Left renal cortex interstitium (tissue), 4 donors: Measurements from ENCODE around the gene PCBP1. TPM values are rescaled to one million over a fixed set of nuclear protein-coding genes. Genes with fewer than 3 reads are reported as not detected.
"Not testable (repeated sequence)": the region's sequence is repeated elsewhere in the genome, so short reads cannot be mapped to it uniquely, and the experiment has no call there.

ENCODE experiments used
- DNase-seq, 4 donors: peaks; one replicate each; pipeline ENCODE4 v3.0.0-alpha.2; 2013; ENCODE audit warnings: low read depth in 4 of 4, low spot score in 2 of 4, missing footprints in 1 of 4
- polyA plus RNA-seq, 4 donors: library from polyadenylated mRNA; unstranded; fragments of 120-200 nt; gene quantifications; one replicate each; pipeline ENCODE4 v1.2.1, GENCODE V29; 2013; ENCODE audit not compliant: insufficient read length in 4 of 4

The PCBP1 gene
- polyA plus RNA-seq, 4 donors, result 250 to 363 (median 301) TPM

GRCh38 chr2:70095720-70096670, 8.7 kb downstream of the PCBP1 start:
- DNase-seq, result no peak

- no peak for DNase-seq
Observed at GRCh38 chr2:70098032-70098431, 10.8 kb downstream of the PCBP1 start.

DNA sequence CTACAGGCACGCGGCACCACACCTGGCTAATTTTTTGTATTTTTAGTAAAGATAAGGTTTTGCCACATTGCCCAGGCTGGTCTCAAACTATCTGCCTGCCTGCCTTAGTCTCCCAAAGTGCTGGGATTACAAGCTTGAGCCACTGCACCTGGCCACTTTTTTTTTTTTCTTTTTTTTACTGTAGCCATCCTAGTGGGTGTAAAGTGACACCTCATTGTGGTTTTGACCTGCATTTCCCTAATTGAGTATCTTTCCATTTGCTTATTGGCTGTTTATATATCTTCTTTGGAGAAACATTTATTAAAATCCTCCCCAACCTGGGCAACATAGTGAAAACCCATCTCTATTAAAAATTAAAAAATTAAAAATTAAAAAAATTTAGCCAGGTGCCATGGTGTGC, 12.0 kb downstream of the PCBP1 start:
- no peak for DNase-seq

- DNase-seq, result no peak
Observed at GRCh38 chr2:70101174-70101573, 13.9 kb downstream of the PCBP1 start.

DNA sequence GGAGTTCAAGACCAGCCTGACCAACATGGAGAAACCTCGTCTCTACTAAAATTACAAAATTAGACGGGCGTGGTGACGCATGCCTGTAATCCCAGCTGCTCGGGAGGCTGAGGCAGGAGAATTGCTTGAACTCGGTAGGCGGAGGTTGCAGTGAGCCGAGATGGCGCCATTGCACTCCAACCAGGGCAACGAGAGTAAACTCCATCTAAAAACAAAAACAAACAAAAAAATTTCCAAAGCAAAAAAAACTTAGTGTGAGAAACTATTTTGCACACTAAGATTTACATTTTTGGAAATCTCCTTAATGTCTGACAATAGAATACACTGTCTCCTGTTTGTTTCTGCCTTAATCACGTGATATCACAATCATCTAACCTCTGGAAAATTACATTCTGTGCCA, 14.4 kb downstream of the PCBP1 start:
- not testable (repeated sequence) for DNase-seq

- DNase-seq, result not testable (repeated sequence)
Observed at GRCh38 chr2:70102323-70102905, 15.1 kb downstream of the PCBP1 start.

- no peak for DNase-seq
Observed at GRCh38 chr2:70103531-70104061, 16.3 kb downstream of the PCBP1 start.

DNA sequence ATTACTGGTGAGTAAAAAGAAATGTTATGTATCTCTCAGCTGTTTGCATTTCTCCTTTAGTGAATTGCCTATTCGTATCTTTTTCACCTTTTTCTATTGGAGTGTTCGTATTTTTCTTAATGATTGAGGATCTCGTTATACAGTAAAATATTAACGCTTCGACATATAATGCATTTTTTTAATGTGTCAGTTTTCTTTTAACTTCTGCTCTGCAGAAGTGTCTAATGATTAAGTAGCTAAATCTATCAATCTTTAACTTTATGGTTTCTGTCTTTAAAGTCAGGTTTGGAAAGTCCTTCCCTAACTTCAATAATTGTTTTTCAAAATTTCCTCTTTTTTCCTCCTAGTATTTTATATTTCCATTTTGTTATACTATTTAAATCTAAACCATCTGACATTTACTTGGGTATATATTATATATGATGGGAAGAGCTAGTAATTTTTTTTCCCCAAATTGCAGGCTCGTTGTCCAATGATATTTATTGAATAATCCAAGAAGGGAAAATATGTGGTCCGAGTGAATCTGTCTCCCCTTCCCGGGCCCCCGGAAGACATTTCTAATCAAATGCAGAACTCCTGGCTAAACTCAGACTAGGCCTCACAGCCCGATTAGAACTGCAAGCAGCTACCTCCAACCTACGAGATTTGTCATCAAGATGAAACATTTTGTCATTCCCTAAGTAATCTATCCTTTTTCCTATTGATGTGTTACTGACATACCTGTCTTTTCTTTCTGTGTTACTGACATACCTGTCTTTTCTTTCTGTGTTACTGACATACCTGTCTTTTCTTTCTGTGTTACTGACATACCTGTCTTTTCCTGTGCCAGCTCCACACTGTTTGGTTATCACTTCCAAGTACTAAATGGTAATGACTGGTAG, 17.2 kb downstream of the PCBP1 start:
- DNase-seq, result peak in 1 of 4 donors; percentile 84

GRCh38 chr2:70106138-70106537, 18.9 kb downstream of the PCBP1 start:
- DNase-seq, result not testable (repeated sequence)

DNA sequence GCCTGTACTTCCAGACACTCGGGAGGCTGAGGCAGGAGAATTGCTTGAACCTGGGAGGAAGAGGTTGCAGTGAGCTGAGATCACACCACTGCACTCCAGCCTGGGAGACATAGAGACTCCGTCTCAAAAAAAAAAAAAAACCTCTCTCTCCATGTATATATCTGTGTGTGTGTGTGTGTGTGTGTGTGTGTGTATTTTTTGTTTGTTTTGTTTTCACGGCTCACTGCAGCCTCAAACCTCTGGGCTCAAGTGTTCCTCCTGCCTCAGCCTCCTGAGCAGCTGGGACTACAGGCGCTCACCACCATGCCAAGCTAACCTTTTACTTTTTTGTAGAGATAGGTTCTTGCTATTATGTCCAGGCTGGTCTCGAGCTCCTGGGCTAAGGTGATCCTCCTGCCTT, 23.1 kb downstream of the PCBP1 start:
- DNase-seq, result not testable (repeated sequence)

GRCh38 chr2:70111752-70112591, 24.7 kb downstream of the PCBP1 start:
- DNase-seq, result no peak

- DNase-seq, result no peak
Observed at GRCh38 chr2:70113359-70114070, 26.2 kb downstream of the PCBP1 start.

DNA sequence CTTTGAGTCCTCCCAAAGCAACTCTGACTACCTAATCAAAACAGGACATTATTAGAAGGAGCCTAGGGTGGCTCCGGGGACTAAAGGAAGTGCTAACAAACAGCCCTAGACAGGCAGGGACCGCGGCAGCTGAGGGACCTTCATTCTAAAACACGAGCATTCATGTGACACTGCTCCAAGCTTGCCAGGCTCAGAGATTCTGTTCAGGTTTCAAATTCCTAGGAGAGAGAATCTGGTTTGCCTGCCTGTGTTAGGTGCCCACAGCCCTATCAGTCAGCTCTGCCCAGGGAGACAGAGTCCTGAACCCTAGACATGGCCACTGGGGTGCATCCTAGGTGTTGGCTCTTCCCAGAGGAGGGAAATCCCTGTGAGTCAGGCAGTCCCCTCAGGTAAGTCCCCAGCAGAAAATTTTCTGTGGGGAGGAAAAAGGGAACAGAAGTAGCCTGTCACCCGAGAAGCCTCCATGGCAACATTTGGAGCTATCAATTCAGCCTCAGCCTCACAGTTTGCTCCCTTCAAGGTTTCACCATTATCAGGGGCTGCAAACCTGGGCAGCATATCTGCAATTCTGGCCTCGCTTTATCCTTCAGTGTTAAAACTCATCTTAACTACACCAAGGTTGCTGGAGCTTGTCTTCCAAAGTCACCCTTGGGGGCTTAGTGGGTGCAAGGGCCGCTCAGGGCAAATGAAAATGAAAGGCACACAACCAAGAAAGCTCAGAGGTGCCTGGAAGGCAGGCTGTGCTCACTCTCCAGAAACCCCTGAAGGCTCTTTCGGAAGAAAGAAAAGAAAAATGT, 28.6 kb downstream of the PCBP1 start:
- no peak for DNase-seq

DNA sequence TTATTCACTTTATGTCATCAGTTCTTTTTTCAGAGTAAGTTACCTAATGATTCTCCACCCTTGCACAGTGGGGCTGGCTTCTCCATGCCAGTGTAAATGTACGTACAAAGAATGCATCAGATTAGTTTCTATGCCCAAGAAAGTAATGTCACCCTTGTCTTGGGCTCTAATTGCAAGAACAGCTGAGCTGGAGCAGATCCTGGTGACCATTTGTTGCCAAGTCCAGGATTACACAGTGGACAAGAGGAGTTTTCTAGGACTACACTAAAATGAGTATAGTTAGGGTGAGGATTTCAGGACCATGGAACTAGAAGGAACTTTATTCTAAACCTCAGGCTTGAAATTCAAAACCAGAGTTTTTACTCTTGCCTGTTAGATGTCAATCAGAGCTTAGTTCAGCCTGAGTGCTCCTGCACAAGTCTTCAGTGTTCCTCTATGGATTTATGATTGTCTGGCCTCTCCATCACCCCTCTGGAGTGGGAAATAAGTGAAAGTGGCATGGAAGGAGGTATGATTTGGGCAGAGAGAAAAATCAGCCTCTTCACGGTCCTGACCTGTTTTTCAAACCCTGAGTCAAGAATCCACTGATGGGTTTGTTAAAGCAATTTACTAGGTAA, 29.8 kb downstream of the PCBP1 start:
- DNase-seq, result no peak

DNA sequence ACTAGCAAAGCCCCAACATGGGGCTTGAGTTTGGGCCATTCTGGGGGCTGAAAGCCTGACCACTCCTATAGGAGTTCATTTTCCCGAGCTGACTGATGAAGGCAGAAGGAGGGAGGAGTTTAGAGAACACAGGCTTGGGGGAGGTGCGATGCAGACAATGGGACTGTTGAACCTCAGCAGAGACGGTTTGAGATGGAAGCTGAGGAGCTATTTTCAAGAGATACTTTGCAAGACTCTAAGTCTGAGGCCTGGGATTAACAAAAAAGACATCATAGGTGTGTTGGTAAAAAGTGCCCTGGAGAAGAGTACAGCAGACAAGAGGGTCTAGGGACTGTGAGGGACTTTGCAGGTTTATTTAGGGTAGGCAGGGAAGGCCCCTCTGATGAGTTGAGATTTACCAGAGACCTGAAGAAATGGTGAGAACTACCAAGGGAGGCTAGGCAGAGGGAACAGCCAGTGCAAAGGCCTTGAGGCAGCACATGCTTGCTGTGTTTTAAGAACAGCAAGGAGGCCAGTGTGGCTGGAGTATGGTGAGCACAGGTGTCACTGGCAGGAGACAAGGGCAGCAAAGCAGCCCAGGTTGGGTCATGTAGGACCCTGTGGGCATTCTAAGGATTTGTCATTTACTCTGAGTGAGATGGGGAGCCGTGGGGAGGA, 31.6 kb downstream of the PCBP1 start:
- no peak for DNase-seq

DNA sequence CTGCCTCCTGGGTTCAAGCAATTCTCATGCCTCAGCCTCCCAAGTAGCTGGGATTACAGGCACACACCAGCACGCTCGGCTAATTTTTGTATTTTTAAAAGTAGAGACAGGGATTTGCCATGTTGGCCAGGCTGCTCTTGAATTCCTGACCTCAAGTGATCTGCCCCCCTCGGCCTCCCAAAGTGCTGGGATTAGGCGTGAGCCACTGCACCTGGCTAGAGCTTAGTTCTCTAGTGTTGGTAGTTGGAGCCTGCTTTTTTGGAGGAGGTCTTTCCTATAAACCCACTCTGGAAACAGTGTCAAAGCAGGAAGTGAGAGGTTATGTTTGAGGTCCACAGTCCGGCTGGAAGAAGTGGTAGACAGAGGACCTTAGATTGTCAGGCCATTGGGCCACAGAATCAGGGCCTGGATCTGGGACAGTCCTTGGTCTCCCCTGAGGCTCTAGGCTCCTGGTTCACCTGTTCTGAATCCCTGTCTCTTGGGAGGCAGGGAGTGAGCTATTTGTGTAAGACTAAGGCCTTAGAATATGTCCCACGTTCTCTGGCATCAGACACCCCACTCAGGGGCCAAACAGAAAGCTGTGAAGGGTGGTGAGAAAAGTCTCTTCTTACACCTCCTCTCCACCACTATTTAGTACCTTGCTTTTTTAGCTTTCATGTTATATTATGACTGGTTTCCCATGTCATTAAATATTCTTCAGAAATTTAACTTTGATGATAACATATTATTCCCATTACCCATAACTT, 34.5 kb downstream of the PCBP1 start:
- no peak for DNase-seq

DNA sequence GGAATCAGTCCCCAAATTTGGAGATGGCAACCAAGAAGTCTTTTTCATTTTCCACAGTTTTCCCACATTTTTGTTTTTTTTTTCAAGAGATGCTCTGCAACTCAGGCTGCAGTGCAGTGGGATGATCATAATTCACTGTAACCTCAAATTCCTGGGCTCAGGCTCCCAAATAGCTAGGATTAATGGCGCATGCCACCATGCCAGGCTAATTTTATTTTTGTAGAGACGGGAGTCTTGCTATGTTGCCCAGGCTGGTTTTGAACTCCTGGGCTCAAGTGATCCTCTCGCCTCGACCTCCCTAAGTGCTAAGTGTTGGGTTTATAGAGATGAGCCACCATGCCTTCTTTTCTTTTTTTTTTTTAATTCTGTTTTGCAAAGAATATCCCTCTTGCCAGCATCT, 35.2 kb downstream of the PCBP1 start:
- no peak for DNase-seq
